Measurements from ENCODE around the gene HCK. TPM values are rescaled to one million over a fixed set of nuclear protein-coding genes. Genes with fewer than 3 reads are reported as not detected.
A peak's percentile ranks its signal among the peaks of the same experiment; 100 is the strongest.
"Not testable (repeated sequence)": the region's sequence is repeated elsewhere in the genome, so short reads cannot be mapped to it uniquely, and the experiment has no call there.

The HCK gene
- polyA plus RNA-seq, 1 donor = 3.5 TPM

DNA sequence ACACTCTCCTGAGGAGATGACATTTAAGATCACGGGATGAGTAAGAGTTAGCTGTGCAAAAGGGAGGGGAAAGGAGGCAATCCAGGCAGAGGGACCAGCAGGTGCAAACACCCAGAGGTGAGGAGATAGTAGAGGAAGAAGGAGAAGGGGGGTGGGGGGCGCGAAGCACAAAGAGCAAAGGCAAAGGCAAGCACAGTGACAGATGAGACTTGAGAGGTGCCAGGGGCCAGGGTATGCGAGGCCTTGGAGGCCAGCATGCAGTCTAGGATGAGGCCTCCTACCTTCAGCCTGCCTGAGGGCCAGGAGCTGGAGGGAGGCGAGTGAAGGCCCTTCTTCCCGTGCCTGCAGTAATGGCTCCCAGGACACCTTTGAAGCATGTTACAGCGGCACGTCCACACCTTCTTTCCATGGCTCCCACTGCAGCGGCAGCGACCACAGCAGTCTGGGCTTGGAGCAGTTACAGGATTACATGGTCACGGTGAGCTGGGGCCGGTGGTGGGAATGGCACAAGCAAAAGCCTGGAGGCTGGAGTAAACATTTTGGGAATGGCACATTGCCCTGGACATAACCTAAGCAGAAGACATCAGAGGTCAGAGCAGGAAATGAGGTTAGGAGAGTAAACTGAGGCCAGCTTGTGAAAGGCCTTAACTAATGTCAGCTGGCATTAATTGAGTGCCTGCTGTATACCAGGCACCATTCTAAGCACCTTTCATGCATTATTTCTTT lies 23.2 kb upstream of the HCK start:
- DNase-seq (ENCODE audit: low read depth) = no peak

GRCh38 chr20:32029561-32029960 lies 22.5 kb upstream of the HCK start:
- DNase-seq (ENCODE audit: low read depth) = no peak

GRCh38 chr20:32031007-32031958 lies 20.8 kb upstream of the HCK start:
- peak; percentile 28 for DNase-seq (ENCODE audit: low read depth)

DNA sequence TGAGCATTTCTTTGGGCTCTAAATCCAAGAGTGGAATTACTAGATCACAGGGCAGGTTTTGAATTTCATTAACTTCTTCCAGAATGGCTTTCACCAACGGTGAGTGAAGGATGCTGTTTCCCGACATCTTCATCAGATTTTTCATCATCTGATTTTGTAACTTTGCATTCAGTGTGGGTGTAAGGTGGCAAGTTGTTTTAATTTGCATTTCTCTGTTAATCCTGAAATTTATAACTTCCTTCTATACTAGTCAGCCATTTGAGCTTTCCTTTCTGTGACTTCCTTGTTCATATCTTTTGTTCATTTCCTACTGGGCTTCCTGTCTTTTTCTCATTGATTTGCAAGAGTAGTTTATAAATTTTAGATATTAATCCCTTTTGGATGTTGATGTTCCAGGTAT lies 18.7 kb upstream of the HCK start:
- no peak for DNase-seq (ENCODE audit: low read depth)

DNA sequence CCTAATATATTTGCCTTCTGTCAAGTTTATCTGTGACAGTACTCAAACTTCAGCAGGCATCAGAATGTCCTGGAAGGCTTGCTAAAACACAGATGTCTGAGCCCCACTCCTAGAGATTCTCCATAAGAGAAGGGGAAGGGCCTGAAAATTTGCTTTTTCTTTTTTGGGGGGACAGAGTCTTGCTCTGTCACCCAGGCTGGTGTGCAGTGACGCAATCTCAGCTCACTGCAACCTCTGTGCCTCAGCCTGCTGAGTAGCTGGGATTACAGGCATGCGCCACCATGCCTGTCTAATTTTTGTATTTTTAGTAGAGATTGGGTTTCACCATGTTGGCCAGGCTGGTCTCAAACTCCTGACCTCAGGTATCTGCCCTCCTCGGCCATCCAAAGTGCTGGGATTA lies 18.3 kb upstream of the HCK start:
- DNase-seq (ENCODE audit: low read depth) = not testable (repeated sequence)

GRCh38 chr20:32034581-32035425 lies 17.2 kb upstream of the HCK start:
- no peak for DNase-seq (ENCODE audit: low read depth)

GRCh38 chr20:32035426-32035779 lies 16.6 kb upstream of the HCK start:
- no peak for DNase-seq (ENCODE audit: low read depth)

- DNase-seq (ENCODE audit: low read depth) = no peak
Observed at GRCh38 chr20:32036252-32036651, 15.8 kb upstream of the HCK start.

DNA sequence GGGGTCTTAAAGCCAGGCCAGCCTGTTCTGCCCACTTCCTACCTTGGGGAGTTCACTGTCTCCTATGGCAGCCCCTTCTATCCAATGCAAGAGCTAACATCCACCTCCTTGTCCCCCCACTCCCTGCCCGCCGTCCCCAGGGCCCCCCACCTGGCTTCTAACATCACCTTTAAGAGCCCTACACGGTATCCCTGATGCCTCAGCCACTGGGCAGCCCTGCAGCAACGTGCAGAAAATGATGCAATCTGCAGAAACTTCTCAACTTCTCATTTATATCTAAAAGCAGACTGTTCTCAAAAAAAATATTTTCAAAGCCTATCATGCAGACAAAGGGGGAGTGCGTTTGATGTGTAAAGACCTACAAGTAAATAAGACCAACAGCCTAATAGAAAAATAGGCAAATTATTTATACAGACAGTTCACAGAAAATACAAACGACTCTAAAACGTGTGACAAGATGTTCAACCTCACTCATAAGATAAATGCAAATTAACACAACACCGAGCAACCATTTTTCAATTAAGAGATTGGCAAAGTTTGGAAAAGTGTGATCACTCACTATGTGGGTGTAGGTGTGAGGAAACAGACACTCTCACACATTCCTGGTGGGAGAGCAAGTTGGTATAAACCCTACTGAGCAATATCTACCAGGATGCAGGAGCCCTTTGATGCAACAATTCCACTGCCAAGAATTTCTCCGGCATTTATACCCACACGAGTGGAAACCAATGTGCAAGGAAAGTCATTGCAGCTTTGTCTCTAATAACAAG lies 15.1 kb upstream of the HCK start:
- no peak for DNase-seq (ENCODE audit: low read depth)

- no peak for DNase-seq (ENCODE audit: low read depth)
Observed at GRCh38 chr20:32037929-32038328, 14.1 kb upstream of the HCK start.

- DNase-seq (ENCODE audit: low read depth) = no peak
Observed at GRCh38 chr20:32040142-32040953, 11.7 kb upstream of the HCK start.

- no peak for DNase-seq (ENCODE audit: low read depth)
Observed at GRCh38 chr20:32045999-32046398, 6.0 kb upstream of the HCK start.

- no peak for DNase-seq (ENCODE audit: low read depth)
Observed at GRCh38 chr20:32050324-32050841, 1.7 kb upstream of the HCK start.

DNA sequence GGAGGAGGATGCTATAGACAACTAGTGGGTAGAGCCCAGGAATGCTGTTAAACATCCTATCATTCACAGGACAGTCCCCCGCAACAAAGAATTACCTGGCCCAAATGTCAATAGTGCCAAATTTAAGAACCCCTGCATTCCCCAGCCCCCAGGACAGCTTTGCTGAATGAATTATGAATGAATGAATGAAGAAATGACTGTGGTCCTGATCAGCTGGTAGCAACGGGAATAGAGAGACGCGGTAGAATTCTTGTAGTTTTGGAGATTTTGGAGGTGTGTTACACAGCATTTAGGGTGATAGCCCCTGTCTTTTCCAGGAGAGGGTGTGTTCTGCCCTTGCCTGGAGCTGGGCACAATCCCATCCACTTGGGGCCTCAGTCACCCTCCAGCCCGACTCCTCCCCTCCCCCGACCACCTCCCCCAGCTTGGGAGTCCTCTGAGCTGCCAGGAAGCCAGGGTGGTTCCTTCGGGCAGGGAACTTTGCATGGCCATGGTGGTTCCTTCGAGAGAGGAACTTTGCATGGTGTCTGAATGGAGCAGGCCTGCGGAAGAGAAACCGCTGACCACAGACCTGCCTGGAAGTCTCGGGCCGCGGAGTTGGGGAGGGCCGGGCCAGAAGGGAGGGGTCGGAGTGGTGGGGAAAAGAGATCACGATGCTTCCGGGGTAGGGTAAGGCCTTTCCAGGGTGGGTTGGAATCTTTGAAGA lies 1.0 kb upstream of the HCK start:
- no peak for DNase-seq (ENCODE audit: low read depth)

- DNase-seq (ENCODE audit: low read depth) = no peak
Observed at GRCh38 chr20:32051720-32052089, 337 bp upstream of the HCK start.

DNA sequence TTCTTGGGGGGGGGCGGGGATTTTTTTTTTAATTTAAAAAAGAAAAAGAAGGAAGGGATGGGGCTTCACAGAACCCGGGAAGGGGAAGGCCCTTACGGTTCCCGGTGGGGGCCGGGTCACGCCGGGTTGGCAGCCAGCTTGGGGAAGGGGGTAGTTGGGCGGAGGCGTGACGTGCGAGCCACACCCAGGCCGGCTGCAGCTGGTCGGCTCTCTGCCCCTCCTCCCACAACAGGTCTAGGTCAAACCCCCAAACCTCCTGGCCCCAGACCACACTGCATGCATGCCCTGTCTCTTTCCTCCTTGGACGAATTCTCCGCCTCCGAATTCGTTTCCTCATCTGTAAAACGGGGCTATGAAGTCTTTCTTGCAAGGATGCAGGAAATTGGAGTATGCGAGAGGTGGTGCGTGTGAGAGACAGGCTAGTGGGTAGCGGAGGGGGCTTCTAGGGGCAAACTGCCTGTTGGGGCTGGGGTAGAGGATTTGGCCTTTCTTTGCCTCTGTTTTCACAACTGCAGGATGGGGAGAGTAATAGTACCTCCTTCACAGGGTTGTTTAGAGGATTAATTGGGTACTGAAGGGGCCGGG lies 828 bp downstream of the HCK start:
- no peak for DNase-seq (ENCODE audit: low read depth)

DNA sequence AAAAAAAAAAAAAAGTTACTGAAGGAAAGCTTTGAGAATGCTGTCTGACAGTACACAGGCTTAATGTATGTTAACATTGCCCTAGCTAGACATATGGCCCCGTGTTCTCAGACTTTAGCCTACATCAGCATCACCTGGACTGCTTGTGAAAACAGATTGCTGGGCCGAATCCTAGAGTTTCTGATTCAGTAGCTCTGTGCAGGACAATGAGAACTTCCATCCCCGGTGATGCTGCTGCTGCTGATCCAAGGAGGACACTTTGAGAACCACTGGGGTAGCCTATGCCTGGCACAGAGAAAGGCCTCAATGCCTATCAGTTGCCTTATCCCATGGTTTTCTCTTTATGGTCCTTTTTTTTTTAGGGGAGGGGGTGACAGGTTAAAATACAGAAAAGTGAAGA lies 1.6 kb downstream of the HCK start:
- DNase-seq (ENCODE audit: low read depth) = no peak

DNA sequence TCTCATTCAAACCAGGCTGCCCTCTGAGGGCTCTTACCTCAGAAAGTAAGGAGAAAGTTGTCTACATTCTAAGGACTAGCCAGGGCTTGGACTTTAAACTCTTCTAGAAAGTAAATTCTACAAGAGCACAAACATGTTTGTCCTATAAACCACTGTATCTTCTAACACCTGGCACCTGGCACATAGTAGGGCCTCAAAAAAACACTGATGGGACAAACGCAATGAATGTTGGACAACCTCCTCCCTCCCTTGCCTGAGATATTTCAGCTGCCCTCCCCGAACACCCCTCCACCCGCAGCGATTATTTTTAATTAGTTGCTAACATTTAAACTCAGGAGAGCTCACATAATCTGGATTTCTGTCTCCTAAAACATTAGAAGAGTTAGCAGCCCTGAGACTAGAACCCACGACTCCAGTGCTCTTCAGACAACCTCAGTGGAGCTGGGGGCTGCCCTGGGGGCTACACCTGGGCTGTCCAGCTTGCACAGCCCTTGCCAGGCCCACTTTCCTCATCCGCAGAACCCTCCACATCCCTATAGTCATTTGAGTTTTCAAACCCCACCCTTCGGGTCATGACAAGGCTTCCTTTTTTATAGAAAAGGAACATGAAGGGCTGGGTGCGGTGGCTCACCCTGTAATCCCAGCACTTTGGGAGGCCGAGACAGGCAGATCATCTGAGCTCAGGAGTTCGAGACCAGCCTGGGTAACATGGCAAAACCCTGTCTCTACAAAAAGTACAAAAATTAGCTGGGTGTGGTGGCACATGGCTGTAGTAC lies 4.9 kb downstream of the HCK start:
- no peak for DNase-seq (ENCODE audit: low read depth)
